Measurements from ENCODE around the gene SNX14. TPM values are rescaled to one million over a fixed set of nuclear protein-coding genes. Genes with fewer than 3 reads are reported as not detected.

The SNX14 gene
- total and polyA plus RNA-seq, 12 donors: 60.0 to 192 (median 86.4) TPM

DNA sequence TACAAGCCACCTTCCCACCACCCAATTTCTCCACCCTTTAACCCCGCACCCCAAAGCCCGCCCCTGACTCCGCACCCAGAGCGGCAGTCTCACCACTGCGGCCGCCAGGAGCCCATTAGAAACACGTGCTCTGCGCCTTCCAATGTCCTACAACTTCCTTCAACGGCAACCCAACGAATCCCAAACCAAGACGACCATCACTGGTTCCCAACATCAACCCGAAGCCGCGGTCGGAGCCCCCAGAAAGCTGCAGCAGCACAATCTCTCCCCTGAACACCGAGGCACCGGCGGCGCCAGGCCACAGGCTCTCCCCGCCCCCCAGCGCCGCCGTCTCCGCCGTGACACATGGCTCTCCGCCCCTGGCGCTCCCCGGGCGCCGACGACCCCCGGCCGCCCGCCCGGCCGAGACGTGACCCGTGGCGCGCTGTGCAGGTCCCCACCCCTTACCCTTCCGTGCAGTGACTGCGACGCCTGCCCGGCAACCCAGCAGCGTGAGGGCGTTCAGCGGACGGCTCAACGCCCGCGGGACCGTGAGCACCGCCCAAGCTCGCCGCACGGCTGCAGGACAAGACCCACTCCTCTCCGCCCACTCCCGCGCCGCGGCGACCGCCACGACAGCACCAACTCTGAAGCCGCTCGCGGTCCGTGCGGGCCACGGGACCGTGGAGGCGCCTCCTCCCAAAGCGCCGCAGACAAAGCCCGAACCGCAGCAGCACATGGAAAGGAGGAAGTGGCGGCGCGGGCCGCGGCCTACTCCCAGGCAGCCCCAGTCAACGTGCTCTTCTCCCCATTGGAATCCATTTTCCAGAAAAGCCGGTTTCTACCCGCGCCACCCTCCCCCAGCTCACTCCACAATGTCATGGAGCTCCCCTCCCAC lies 48.5 kb upstream of the SNX14 start:
- Histone ChIP-seq H3K36me3 (replicated peaks in 1 of 2) (peaks cover 0 to 35% of the 10 kb centered on the region in 2 donors), H3K4me1 (replicated peaks in 1 of 2) (peaks cover 14 to 35% of the 10 kb centered on the region in 2 donors), H3K9me3 (replicated peaks in 1 of 3) (no peaks in the 10 kb centered on the region), H3K4me3 (peak overlapping the region; percentile 63 to 99 (median 90)), H3K27me3 (no peaks in the 10 kb centered on the region), H3K27ac (peak overlapping the region; percentile 96 to 100 (median 99))
- DNase-seq: peak; percentile 56 to 75 (median 64)
- TF ChIP-seq, protein P1, sequence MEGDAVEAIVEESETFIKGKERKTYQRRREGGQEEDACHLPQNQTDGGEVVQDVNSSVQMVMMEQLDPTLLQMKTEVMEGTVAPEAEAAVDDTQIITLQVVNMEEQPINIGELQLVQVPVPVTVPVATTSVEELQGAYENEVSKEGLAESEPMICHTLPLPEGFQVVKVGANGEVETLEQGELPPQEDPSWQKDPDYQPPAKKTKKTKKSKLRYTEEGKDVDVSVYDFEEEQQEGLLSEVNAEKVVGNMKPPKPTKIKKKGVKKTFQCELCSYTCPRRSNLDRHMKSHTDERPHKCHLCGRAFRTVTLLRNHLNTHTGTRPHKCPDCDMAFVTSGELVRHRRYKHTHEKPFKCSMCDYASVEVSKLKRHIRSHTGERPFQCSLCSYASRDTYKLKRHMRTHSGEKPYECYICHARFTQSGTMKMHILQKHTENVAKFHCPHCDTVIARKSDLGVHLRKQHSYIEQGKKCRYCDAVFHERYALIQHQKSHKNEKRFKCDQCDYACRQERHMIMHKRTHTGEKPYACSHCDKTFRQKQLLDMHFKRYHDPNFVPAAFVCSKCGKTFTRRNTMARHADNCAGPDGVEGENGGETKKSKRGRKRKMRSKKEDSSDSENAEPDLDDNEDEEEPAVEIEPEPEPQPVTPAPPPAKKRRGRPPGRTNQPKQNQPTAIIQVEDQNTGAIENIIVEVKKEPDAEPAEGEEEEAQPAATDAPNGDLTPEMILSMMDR (IDR thresholded peaks at IDR 0.05): peak in 3 of 6 experiments; percentile 1 to 14 (median 13)
- TF ChIP-seq POLR2A (IDR thresholded peaks at IDR 0.05): no peak
- WGBS, 4 donors: 0 to 1% (median 1%) methylated on average over 14 to 85 of the region's 85 CpGs
- intact Hi-C loops (cut with DNase I): loop anchor here (2.0 to 5.0 kb wide), 2 partner anchors 35 to 37 kb away; no protein-coding TSS in a partner anchor

DNA sequence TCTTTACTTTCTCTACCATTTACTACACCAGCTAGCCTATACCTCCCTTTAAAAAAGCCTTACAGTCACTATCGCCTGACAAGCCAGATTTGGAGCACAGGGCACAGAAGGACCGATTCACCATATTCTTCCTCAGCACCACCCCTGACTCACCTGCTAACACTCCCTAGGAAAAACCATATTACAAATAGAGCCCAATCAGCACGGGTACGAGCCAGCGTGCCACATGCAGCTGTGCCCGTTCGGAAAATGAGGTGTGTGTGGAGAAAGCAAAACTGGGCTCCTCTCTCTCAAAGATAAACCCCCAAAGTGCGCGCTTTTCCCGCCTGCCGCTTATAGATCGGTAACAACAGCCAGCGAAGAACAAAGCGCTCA lies 47.9 kb upstream of the SNX14 start:
- peak overlapping the region in 4 of 5 donors; percentile 97 to 100 (median 99) for H3K27ac ChIP-seq
- peak in 2 of 7 donors; percentile 22 to 59 for DNase-seq
- WGBS, 4 donors: 0 to 1% (median 0%) methylated on average over 11 to 14 of the region's 14 CpGs
- H3K27me3 ChIP-seq: no peaks in the 10 kb centered on the region
- H3K9me3 ChIP-seq (replicated peaks in 1 of 3): no peaks in the 10 kb centered on the region
- peaks cover 0 to 42% of the 10 kb centered on the region in 2 donors for H3K36me3 ChIP-seq (replicated peaks in 1 of 2)
- intact Hi-C loops (cut with DNase I): loop anchor here in 1 of 2 donors (5.0 kb wide), 1 partner anchor 36 kb away; no protein-coding TSS in a partner anchor
- H3K4me1 ChIP-seq (replicated peaks in 1 of 2): peaks cover 14 to 35% of the 10 kb centered on the region in 2 donors
- TF ChIP-seq, protein P1 (IDR thresholded peaks at IDR 0.05): no peak
- TF ChIP-seq POLR2A (IDR thresholded peaks at IDR 0.05): no peak
- peak overlapping the region; percentile 63 to 99 (median 90) for H3K4me3 ChIP-seq

DNA sequence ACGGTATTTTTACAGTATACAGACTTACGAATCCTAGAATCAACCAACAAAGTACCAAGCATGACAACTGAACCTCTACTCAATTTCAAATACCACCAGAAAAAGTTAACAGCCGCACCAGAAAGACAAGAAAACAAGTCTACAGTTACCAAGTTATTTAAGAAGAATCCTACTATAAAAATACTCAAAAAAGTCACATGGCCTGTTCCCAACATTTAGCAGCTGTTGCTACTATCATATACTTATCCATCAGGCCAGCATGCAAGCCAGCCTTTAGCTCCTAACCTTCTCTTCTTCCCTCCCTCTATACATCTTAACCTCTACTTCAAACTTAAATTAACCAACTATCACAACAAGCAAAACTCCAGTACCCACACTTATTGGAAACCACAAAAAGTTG lies 47.2 kb upstream of the SNX14 start:
- intact Hi-C loops (cut with DNase I): loop anchor here in 1 of 2 donors (5.0 kb wide), 1 partner anchor 36 kb away; no protein-coding TSS in a partner anchor
- no peak for DNase-seq
- peaks cover 0 to 49% of the 10 kb centered on the region in 2 donors for H3K36me3 ChIP-seq (replicated peaks in 1 of 2)
- WGBS, 4 donors: 31 to 45% (median 40%) methylated on average over 3 of the region's 3 CpGs
- no peak overlapping the region for H3K27ac ChIP-seq
- no peak for TF ChIP-seq POLR2A (IDR thresholded peaks at IDR 0.05)
- TF ChIP-seq, protein P1 (IDR thresholded peaks at IDR 0.05): no peak
- no peaks in the 10 kb centered on the region for H3K27me3 ChIP-seq
- no peaks in the 10 kb centered on the region for H3K9me3 ChIP-seq (replicated peaks in 1 of 3)
- H3K4me3 ChIP-seq: peak overlapping the region in 2 of 4 donors; percentile 88 to 92
- peaks cover 14 to 35% of the 10 kb centered on the region in 2 donors for H3K4me1 ChIP-seq (replicated peaks in 1 of 2)

DNA sequence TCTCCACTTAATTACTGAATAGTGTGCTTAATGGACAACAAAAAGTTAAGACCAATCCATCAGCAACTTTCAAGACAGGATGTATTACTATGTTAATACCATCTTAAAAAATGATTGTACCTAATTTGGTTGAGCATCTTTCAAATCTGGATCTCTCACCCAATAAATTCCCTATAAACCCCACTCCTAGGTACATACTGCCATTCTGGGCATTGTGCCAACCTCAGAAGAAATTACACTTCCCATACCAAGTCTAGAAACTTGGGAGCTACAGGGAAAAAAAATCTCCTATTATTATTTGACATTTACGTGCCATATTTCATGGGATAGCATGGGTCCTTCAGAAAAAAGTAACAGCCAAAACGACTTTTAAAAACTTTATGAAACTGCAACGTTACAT lies 43.9 kb upstream of the SNX14 start:
- H3K27me3 ChIP-seq: no peaks in the 10 kb centered on the region
- no peak overlapping the region for H3K27ac ChIP-seq
- no peaks in the 10 kb centered on the region for H3K9me3 ChIP-seq (replicated peaks in 1 of 3)
- no peak for TF ChIP-seq POLR2A (IDR thresholded peaks at IDR 0.05)
- TF ChIP-seq, protein P1 (IDR thresholded peaks at IDR 0.05): no peak
- no peak for DNase-seq
- 44 to 63% (median 51%) methylated on average over 3 of the region's 3 CpGs for WGBS, 4 donors
- peaks cover 11 to 29% of the 10 kb centered on the region in 2 donors for H3K4me1 ChIP-seq (replicated peaks in 1 of 2)
- intact Hi-C loops (cut with DNase I): no loop called here
- H3K36me3 ChIP-seq (replicated peaks in 1 of 2): peaks cover 0 to 79% of the 10 kb centered on the region in 2 donors
- no peak overlapping the region for H3K4me3 ChIP-seq
